SH-SY5Y (cell line): Measurements from ENCODE around the gene NOD1.

Source experiments
- GATA2 ChIP-seq: IDR thresholded peaks from 2 replicates; pipeline ENCODE4 v1.6.1; 2011; ENCODE audit warnings: mild to moderate bottlenecking, low read depth, low read length
- GATA3 ChIP-seq: IDR thresholded peaks from 2 replicates; pipeline ENCODE4 v1.6.1; 2011; ENCODE audit warnings: low read depth, mild to moderate bottlenecking, low read length, moderate library complexity

DNA sequence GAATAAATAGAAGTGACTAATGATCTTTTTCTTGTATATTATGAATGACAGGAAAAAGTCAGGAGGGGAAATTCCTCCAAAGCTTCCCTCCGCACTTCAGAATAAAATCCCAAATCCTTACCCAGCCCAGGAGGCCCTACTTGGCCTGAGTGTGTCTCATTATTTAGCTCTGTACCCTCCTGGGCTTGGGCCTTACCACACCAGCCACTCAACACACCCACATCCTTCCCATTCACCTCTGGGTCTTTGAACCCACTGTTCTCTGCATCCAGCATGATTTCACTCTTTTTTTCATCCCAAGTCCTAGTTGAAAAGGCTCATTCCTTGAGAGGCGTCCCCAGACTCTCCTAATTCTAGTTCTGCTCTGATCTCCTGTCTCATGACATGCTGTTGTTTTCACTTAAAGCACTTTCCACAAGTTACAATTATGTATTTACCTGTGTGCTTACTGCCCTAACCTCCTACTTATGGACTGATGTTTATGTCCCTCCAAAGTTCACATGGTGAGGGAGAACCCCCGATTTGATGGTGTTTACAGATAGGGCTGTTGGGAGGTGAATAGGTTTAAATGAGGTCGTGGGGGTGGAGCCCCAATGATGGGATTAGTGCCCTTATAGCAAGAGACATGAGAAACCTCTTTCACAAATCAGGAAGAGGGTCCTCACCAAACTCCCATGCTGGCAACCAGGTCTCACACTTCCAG, 6.4 kb downstream of the NOD1 start:
- TF ChIP-seq GATA2 (no peak; the same call in 1 of the 2 replicates), GATA3 (no peak)
